ENCODE results near the gene IMP3. TPM values are rescaled to one million over a fixed set of nuclear protein-coding genes. Genes with fewer than 3 reads are reported as not detected.

IMP3 gene
- total and polyA plus RNA-seq, 9 of the 15 experiments (the other 6 are each of a cell fraction or from before 2014, with no cell fraction given), result 14.5 to 160 (median 74.4) TPM

- TF ChIP-seq ZNF655 (CRISPR knock-in tag; IDR thresholded peaks at IDR 0.05) (no peak), TEAD1 (CRISPR knock-in tag; IDR thresholded peaks at IDR 0.05) (peak in 1 of 2 experiments; percentile 51; a peak in 1 of 4 replicates), MBD1 (CRISPR knock-in tag; IDR thresholded peaks at IDR 0.05) (no peak), TFAP4 (CRISPR knock-in tag; IDR thresholded peaks at IDR 0.05; ENCODE audit: borderline replicate concordance) (peak; percentile 89), NKRF (IDR thresholded peaks at IDR 0.05; ENCODE audit: borderline replicate concordance) (peak; percentile 49; the same call in 1 of the 2 replicates), PHF21A (IDR thresholded peaks at IDR 0.05; ENCODE audit: borderline replicate concordance, low read depth) (peak; percentile 59; the same call in 1 of the 2 replicates), CXXC5 (CRISPR knock-in tag; IDR thresholded peaks at IDR 0.05) (peak; percentile 78), ZNF263 (CRISPR knock-in tag; IDR thresholded peaks at IDR 0.05; ENCODE audit: borderline replicate concordance) (peak; percentile 90), ELF2 (CRISPR knock-in tag; IDR thresholded peaks at IDR 0.05) (0 out of 2 replicates have a peak, but pooled peaks have one; percentile 27), THAP12 (CRISPR knock-in tag; IDR thresholded peaks at IDR 0.05) (0 out of 2 replicates have a peak, but pooled peaks have one; percentile 18), ILF3 (IDR thresholded peaks at IDR 0.05; ENCODE audit: borderline replicate concordance) (no peak), ZNF740 (CRISPR knock-in tag; IDR thresholded peaks at IDR 0.05) (peak; percentile 38; the same call in 1 of the 2 replicates), ZNF740 (tag; IDR thresholded peaks at IDR 0.05) (no peak), DACH1 (IDR thresholded peaks at IDR 0.05; ENCODE audit: partially characterized antibody) (peak; percentile 63), SRF (CRISPR knock-in tag; IDR thresholded peaks at IDR 0.05) (0 out of 4 replicates have a peak, but pooled peaks of 1 of the 2 experiments have one; percentile 6), PCBP1 (IDR thresholded peaks at IDR 0.05; ENCODE audit: low read depth, low read length, poor library complexity, severe bottlenecking) (peak; percentile 97)
Observed at GRCh38 chr15:75647370-75648155, 7.5 kb upstream of the IMP3 start, which contains the start of gene SNX33 (continued).
